Stimulated activated naive CD8-positive, alpha-beta T cell treated with anti-CD3 and anti-CD28 coated beads, Interleukin-15, Interleukin-2, amounts not matched to agents 100 ng/mL and 50 ng/mL, for 24 hours (primary cell): ENCODE measurements around the gene SPATC1L.
"Not testable (repeated sequence)": the region's sequence is repeated elsewhere in the genome, so short reads cannot be mapped to it uniquely, and the experiment has no call there.

Experiments used
- H3K27ac Mint-ChIP-seq: one replicate; pipeline ENCODE4 v1.8.0; 2021; ENCODE audit warnings: mild to moderate bottlenecking, mixed read lengths
- H3K27me3 Mint-ChIP-seq: one replicate; pipeline ENCODE4 v1.8.0; 2021; ENCODE audit warnings: mixed read lengths
- H3K36me3 Mint-ChIP-seq: one replicate; pipeline ENCODE4 v1.8.0; 2021; ENCODE audit warnings: low read depth, mixed read lengths
- H3K4me1 Mint-ChIP-seq: one replicate; pipeline ENCODE4 v1.8.0; 2021; ENCODE audit warnings: low read depth, mixed read lengths
- H3K4me3 Mint-ChIP-seq: one replicate; pipeline ENCODE4 v1.8.0; 2021; ENCODE audit warnings: mild to moderate bottlenecking, mixed read lengths
- H3K9me3 Mint-ChIP-seq: one replicate; pipeline ENCODE4 v1.8.0; 2021; ENCODE audit warnings: mixed read lengths

Gene SPATC1L

GRCh38 chr21:46208761-46209721, 24.8 kb upstream of the SPATC1L start:
- Mint-ChIP-seq H3K4me1 (no peaks in the 10 kb centered on the region), H3K27ac (no peak overlapping the region), H3K27me3 (no peaks in the 10 kb centered on the region), H3K9me3 (no peaks in the 10 kb centered on the region), H3K36me3 (peaks cover 5% of the 10 kb centered on the region), H3K4me3 (no peak overlapping the region)

DNA sequence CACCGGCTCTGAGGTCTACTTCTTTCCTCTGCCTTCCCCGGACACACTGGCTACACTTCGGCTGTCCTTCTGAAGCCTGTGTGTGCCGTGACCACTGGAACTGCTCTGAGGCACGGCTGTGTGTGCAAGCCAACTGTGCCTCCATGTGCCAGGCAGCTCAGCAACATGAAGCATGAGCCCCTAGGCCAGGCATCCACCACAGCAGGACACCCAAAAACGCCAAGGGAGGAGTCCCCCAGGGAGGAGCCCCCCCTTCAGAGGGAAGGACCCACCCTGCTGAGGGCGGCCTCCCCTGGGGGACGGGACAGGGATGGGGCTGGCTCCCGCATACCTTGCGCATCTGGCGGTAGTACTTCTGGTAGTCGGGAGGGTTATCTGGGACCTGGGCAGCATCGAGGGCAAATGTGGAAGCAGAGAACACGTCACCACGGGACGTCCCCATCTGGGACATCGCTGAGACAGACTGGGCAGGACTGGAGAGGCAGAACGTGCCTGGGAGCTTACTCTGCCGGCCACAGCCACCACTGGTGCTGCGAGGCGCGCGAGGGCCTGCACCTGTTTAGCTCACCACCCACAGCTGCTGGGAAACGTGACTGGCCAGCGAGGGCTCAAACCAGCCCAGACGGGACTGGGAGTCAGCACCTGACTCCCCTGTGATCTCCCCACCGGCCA, 23.8 kb upstream of the SPATC1L start:
- Mint-ChIP-seq H3K27ac (no peak overlapping the region), H3K4me3 (no peak overlapping the region), H3K36me3 (peaks cover 10% of the 10 kb centered on the region)

GRCh38 chr21:46207006-46207919, 23.0 kb upstream of the SPATC1L start:
- Mint-ChIP-seq H3K9me3 (no peaks in the 10 kb centered on the region), H3K4me3 (no peak overlapping the region), H3K36me3 (peaks cover 10% of the 10 kb centered on the region), H3K4me1 (no peaks in the 10 kb centered on the region), H3K27me3 (no peaks in the 10 kb centered on the region), H3K27ac (no peak overlapping the region)

More for the DNA sequence above, 23.8 kb upstream of the SPATC1L start:
- H3K9me3 Mint-ChIP-seq = no peaks in the 10 kb centered on the region
- no peaks in the 10 kb centered on the region for H3K27me3 Mint-ChIP-seq
- H3K4me1 Mint-ChIP-seq = no peaks in the 10 kb centered on the region

DNA sequence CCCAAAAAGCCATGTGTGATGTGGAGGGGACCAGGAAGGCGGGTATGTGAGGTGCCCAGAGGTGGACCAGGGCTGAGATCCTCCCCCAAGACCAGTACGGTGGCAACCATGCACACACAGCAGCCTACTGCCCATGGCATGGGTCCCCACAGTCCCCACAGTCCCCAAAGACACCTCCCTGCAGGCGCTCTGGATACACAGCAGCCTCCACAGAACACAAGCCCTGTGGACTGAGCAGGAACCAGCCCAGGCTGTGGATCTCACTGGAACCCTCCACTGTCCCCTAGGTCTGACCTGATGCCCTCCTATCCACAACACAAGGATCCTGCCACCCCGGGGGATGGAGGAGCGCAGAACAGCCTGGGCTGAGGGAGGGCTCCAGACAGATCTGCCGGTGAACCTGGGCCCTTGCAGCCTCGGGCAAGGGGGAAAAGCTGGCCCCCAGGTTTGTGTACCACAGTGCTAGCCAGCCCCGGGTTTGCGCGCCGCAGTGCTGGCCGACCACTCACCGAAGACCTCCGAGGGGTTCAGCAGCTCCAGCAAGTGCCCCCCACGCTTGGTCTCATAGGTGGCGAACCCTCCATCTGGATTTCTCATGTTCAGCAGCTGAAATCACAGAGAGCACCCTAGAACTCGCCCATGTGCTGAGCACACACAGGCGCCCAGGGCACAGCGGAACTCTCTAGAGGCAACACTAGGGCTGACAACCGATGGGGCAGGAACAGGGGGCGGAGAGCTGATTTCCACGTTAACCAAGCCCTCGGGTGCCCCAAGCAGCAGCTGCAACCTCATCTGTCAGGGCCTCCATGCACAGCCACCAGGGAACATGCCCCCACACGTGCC, 22.1 kb upstream of the SPATC1L start:
- Mint-ChIP-seq H3K4me3 (no peak overlapping the region), H3K9me3 (no peaks in the 10 kb centered on the region), H3K27me3 (no peaks in the 10 kb centered on the region), H3K4me1 (no peaks in the 10 kb centered on the region), H3K27ac (no peak overlapping the region), H3K36me3 (peaks cover 10% of the 10 kb centered on the region)

DNA sequence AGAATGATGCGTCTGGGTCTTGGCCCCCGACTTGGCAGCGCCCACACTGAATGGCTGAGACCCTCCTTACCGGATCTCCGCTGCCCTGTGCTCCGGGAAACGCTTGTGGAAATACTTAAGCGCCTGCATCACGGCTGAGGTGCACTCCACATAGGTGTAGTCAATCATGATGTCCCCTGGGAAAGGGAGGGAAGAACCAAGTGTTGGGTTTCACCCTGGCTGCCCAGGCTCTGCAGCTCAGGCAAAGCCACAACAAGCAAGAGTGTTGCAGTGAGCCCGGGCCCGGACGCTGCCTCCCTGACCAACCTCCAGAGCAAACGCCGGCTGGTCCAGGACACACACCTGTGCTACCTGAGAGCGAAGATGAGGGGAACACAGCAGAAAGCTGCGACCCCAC, 21.5 kb upstream of the SPATC1L start:
- H3K27ac Mint-ChIP-seq = no peak overlapping the region

GRCh38 chr21:46205166-46205565, 20.9 kb upstream of the SPATC1L start:
- Mint-ChIP-seq H3K9me3 (no peaks in the 10 kb centered on the region), H3K4me1 (no peaks in the 10 kb centered on the region), H3K27me3 (no peaks in the 10 kb centered on the region), H3K27ac (no peak overlapping the region), H3K36me3 (peaks cover 10% of the 10 kb centered on the region), H3K4me3 (no peak overlapping the region)

More for the DNA sequence above, 21.5 kb upstream of the SPATC1L start:
- H3K4me1 Mint-ChIP-seq = no peaks in the 10 kb centered on the region
- H3K36me3 Mint-ChIP-seq = peaks cover 10% of the 10 kb centered on the region
- no peaks in the 10 kb centered on the region for H3K9me3 Mint-ChIP-seq
- no peaks in the 10 kb centered on the region for H3K27me3 Mint-ChIP-seq
- H3K4me3 Mint-ChIP-seq = no peak overlapping the region

DNA sequence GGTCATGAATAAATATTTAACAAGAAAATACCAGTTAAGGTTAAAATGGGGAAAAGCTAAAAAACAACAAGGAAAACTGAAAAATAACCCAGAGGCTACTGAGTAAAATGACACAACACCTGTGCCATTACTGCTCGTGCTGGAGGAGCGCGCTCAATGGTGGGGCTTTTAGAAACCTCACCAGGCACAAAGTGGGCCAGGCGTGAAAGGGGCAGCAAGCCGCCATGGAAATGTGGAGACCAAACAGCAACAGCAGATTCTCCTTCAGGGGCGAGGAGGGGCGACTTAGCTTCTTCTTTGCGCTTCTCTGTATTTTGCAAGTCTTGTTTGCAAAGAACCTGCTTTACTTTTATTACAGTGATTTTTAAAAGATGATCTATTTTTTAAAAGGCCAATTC, 18.9 kb upstream of the SPATC1L start:
- Mint-ChIP-seq H3K4me1 (no peaks in the 10 kb centered on the region), H3K27me3 (no peaks in the 10 kb centered on the region), H3K4me3 (no peak overlapping the region), H3K36me3 (peaks cover 23% of the 10 kb centered on the region), H3K9me3 (no peaks in the 10 kb centered on the region), H3K27ac (no peak overlapping the region)

DNA sequence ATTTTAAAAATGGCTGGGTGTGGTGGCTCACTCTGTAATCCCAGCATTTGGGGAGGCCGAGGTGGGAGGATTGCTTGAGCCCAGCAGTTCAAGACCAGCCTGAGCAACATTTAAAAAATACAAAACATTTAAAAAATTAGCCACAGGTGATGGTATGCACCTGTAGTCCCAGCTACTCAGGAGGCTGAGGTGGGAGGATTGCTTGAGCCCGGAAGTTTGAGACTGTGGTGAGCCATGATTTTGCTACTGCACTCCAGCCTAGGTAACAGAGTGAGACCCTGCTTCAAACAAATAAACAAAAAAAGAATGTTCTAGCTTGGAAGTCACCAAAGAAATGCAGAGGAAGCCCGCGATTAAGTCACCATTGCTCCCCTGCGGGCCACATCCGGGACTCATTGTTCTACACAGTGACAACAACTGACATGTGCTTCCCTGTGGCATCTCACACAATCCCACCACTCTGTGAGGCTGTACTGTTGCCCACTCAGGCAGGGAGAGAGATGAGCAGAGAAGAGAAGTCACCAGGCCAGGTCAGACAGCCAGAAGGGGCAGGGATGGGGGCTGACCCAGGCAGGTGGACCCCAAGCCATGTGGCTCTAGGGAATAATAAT, 18.4 kb upstream of the SPATC1L start:
- Mint-ChIP-seq H3K36me3 (peaks cover 23% of the 10 kb centered on the region), H3K4me1 (no peaks in the 10 kb centered on the region), H3K27me3 (no peaks in the 10 kb centered on the region), H3K4me3 (no peak overlapping the region), H3K27ac (no peak overlapping the region), H3K9me3 (no peaks in the 10 kb centered on the region)

GRCh38 chr21:46200877-46201803, 16.9 kb upstream of the SPATC1L start:
- H3K27me3 Mint-ChIP-seq, H3K4me3 Mint-ChIP-seq, H3K9me3 Mint-ChIP-seq, H3K4me1 Mint-ChIP-seq, H3K27ac Mint-ChIP-seq: not testable (repeated sequence)
- H3K36me3 Mint-ChIP-seq = peaks cover 26% of the 10 kb centered on the region

- Mint-ChIP-seq H3K27ac (no peak overlapping the region), H3K4me3 (no peak overlapping the region), H3K9me3 (no peaks in the 10 kb centered on the region), H3K27me3 (no peaks in the 10 kb centered on the region), H3K36me3 (peaks cover 20% of the 10 kb centered on the region), H3K4me1 (no peaks in the 10 kb centered on the region)
Measured at GRCh38 chr21:46199436-46200373, 15.4 kb upstream of the SPATC1L start.

DNA sequence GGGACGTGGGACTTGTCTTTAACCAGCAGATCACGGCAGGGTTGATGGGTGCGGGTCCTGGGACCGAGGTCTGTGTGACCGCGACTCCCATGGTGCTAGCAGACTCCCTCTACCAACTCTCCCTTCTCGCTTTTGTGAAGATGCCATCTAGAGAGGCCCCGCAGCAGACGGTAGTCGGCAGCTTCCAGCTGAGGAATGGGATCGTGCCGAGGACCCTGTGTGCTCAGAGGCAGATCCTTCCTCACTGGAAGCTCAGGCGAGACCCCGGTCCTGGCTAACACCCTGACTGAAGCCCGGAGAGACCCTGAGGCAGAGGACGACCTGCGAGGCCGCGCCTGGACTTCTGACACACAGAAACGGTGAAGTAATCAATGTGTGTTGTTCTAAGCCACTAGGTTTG, 12.5 kb upstream of the SPATC1L start:
- Mint-ChIP-seq H3K4me1 (no peaks in the 10 kb centered on the region), H3K9me3 (no peaks in the 10 kb centered on the region), H3K27ac (no peak overlapping the region), H3K36me3 (peaks cover 23% of the 10 kb centered on the region), H3K4me3 (no peak overlapping the region), H3K27me3 (no peaks in the 10 kb centered on the region)

DNA sequence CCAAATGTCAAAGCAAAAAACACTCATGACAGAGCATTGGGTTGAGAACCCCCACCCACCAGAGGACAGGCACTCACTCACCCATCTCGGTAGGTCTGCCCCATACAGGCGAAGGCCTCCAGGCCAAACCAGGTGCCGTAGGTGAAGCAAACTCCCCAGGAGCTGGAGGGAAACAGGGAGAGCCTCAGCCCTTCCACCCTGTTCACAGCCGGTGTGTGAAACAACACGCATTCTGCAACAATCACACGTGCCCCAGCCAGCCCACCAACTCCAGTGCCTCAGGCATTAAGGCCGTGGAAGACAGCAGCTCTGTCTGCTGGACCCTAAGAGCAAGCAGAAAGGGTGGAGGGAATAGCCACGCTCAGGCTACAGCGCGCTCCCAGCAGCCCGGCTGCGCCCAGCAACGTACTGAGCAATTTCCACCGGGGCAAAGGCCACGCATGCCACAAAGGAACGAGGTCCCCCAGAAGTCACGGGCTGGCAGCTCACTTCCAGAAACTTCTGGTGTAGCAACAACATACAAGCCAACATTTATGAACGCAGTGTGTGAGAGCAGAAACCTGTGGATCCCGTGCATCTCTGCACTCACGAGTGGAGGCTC, 11.4 kb upstream of the SPATC1L start:
- Mint-ChIP-seq H3K4me3 (no peak overlapping the region), H3K4me1 (no peaks in the 10 kb centered on the region), H3K27me3 (no peaks in the 10 kb centered on the region), H3K36me3 (peaks cover 23% of the 10 kb centered on the region), H3K27ac (no peak overlapping the region), H3K9me3 (no peaks in the 10 kb centered on the region)
